ENCODE measurements around the gene NT5C3B.
A peak's percentile ranks its signal among the peaks of the same experiment; 100 is the strongest.

Gene NT5C3B

GRCh38 chr17:41801374-41802271, 34.4 kb downstream of the NT5C3B start:
- H3K27ac ChIP-seq, result peak overlapping the region; percentile 58
- peak; percentile 88 for TF ChIP-seq CTCF (conservative IDR thresholded peaks at IDR 0.05)

- TF ChIP-seq CTCF (conservative IDR thresholded peaks at IDR 0.05), result no peak
- H3K27ac ChIP-seq, result peak overlapping the region; percentile 58
Measured at GRCh38 chr17:41800601-41801373, 35.2 kb downstream of the NT5C3B start.

GRCh38 chr17:41799366-41799765, 36.7 kb downstream of the NT5C3B start:
- H3K27ac ChIP-seq, result no peak overlapping the region
- TF ChIP-seq CTCF (conservative IDR thresholded peaks at IDR 0.05), result no peak

- no peak overlapping the region for H3K27ac ChIP-seq
- TF ChIP-seq CTCF (conservative IDR thresholded peaks at IDR 0.05), result no peak
Measured at GRCh38 chr17:41797377-41797776, 38.7 kb downstream of the NT5C3B start.

GRCh38 chr17:41796121-41796895, 39.7 kb downstream of the NT5C3B start:
- no peak for TF ChIP-seq CTCF (conservative IDR thresholded peaks at IDR 0.05)
- peak overlapping the region; percentile 63; the same call in 1 of the 2 replicates for H3K27ac ChIP-seq

GRCh38 chr17:41794540-41794975, 41.5 kb downstream of the NT5C3B start:
- H3K27ac ChIP-seq, result peak overlapping the region; percentile 63

More at GRCh38 chr17:41794540-41794975, 41.5 kb downstream of the NT5C3B start:
- TF ChIP-seq CTCF (conservative IDR thresholded peaks at IDR 0.05), result no peak
